ENCODE data around the gene CREG2. TPM values are rescaled to one million over a fixed set of nuclear protein-coding genes. Genes with fewer than 3 reads are reported as not detected.

The CREG2 gene
- polyA plus RNA-seq, 1 donor = 4.3 TPM

DNA sequence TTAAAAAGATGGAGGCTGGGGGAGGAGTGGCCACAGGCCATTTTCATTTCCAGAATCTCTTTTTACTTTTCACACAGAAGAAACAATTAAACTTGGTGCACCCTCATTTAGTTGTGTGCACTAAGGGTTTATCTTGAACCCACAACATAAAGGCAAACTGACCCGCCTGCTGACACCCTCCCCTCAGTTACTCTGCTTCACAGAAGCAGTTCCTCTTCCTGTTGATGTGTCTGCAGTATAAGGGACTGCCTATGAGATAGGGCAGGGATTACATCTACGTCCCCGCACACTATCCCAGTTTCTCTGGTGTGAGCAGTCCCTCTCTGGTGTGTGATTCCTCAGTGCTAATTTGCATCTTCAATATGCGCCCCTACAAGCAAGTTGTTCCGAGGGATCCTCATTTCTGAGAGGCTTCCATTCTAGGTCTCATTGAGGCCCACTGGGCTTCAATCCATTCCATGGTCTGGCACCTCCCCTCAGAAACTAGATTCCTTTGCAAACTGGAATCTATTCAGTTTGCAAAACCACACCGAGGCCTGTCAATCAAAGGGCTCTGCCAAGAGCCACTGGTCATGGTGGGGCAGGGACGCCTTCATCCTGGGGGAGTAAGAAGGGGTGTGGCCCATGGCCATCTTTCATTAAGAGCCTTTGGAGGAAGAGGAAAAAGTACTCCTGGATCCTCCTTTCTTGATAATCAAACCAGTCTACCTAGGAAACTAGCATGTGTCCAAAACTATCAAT lies 12.3 kb downstream of the CREG2 start:
- no peak overlapping the region for H3K27ac ChIP-seq (ENCODE audit: low read length)
- H3K4me1 ChIP-seq (ENCODE audit: control insufficient read depth, insufficient read depth, low read length) = no peaks in the 10 kb centered on the region
- DNase-seq = no peak
- no CpG with 5 or more reads among the region's 7 CpGs for WGBS (ENCODE audit: insufficient coverage, low lambda C conversion rate)
- no peaks in the 10 kb centered on the region for H3K36me3 ChIP-seq (ENCODE audit: control insufficient read depth, insufficient read depth, low read length)
- H3K9me3 ChIP-seq (ENCODE audit: control insufficient read depth, low read depth, low read length) = no peaks in the 10 kb centered on the region
- H3K27me3 ChIP-seq (ENCODE audit: control insufficient read depth, insufficient read depth, low read length) = no peaks in the 10 kb centered on the region
- H3K4me3 ChIP-seq (ENCODE audit: low read length) = no peak overlapping the region

GRCh38 chr2:101372792-101373191 lies 14.5 kb downstream of the CREG2 start:
- no peak overlapping the region for H3K27ac ChIP-seq (ENCODE audit: low read length)
- DNase-seq = no peak
- no peaks in the 10 kb centered on the region for H3K4me1 ChIP-seq (ENCODE audit: control insufficient read depth, insufficient read depth, low read length)
- WGBS (ENCODE audit: insufficient coverage, low lambda C conversion rate) = 29% methylated on average over 1 of the region's 1 CpG
- no peaks in the 10 kb centered on the region for H3K36me3 ChIP-seq (ENCODE audit: control insufficient read depth, insufficient read depth, low read length)
- H3K27me3 ChIP-seq (ENCODE audit: control insufficient read depth, insufficient read depth, low read length) = no peaks in the 10 kb centered on the region
- no peaks in the 10 kb centered on the region for H3K9me3 ChIP-seq (ENCODE audit: control insufficient read depth, low read depth, low read length)
- no peak overlapping the region for H3K4me3 ChIP-seq (ENCODE audit: low read length)

DNA sequence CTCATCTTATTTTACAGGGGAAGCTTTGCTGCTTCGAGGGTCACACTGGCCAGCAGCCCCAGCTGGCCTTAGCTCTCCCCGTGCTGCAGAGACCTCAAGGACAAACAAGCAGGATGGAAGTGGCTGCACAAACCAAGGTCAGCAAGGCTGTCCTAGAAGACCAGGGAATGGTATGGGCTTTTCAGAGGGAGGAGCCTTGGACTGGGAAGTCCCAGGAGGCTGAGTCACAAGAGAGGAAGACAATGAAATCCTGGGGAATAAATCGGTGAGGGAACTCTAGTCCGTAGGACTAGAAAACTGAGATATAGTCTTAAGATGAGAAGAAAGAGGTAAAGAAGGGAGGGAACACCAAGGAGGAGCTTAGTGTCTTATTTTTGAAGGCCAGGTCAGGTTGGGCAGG lies 15.7 kb downstream of the CREG2 start:
- Histone ChIP-seq H3K27me3 (ENCODE audit: control insufficient read depth, insufficient read depth, low read length) (no peaks in the 10 kb centered on the region), H3K4me3 (ENCODE audit: low read length) (no peak overlapping the region), H3K4me1 (ENCODE audit: control insufficient read depth, insufficient read depth, low read length) (no peaks in the 10 kb centered on the region), H3K9me3 (ENCODE audit: control insufficient read depth, low read depth, low read length) (no peaks in the 10 kb centered on the region), H3K36me3 (ENCODE audit: control insufficient read depth, insufficient read depth, low read length) (no peaks in the 10 kb centered on the region), H3K27ac (ENCODE audit: low read length) (no peak overlapping the region)
- DNase-seq = no peak
- WGBS (ENCODE audit: insufficient coverage, low lambda C conversion rate) = 83% methylated on average over 1 of the region's 4 CpGs

- H3K27ac ChIP-seq (ENCODE audit: low read length) = peak overlapping the region; percentile 28
- H3K4me1 ChIP-seq (ENCODE audit: control insufficient read depth, insufficient read depth, low read length) = no peaks in the 10 kb centered on the region
- no peaks in the 10 kb centered on the region for H3K36me3 ChIP-seq (ENCODE audit: control insufficient read depth, insufficient read depth, low read length)
- no peak overlapping the region for H3K4me3 ChIP-seq (ENCODE audit: low read length)
- WGBS (ENCODE audit: insufficient coverage, low lambda C conversion rate) = no CpG with 5 or more reads among the region's 4 CpGs
- H3K9me3 ChIP-seq (ENCODE audit: control insufficient read depth, low read depth, low read length) = no peaks in the 10 kb centered on the region
- DNase-seq = no peak
- H3K27me3 ChIP-seq (ENCODE audit: control insufficient read depth, insufficient read depth, low read length) = no peaks in the 10 kb centered on the region
These were observed 18.2 kb downstream of the CREG2 start for GRCh38 chr2:101369100-101369499.

GRCh38 chr2:101368376-101368775 lies 18.9 kb downstream of the CREG2 start:
- H3K4me3 ChIP-seq (ENCODE audit: low read length) = no peak overlapping the region
- DNase-seq = peak; percentile 60 to 71
- H3K36me3 ChIP-seq (ENCODE audit: control insufficient read depth, insufficient read depth, low read length) = no peaks in the 10 kb centered on the region
- no peaks in the 10 kb centered on the region for H3K4me1 ChIP-seq (ENCODE audit: control insufficient read depth, insufficient read depth, low read length)
- H3K9me3 ChIP-seq (ENCODE audit: control insufficient read depth, low read depth, low read length) = no peaks in the 10 kb centered on the region
- H3K27ac ChIP-seq (ENCODE audit: low read length) = peak overlapping the region; percentile 28
- no peaks in the 10 kb centered on the region for H3K27me3 ChIP-seq (ENCODE audit: control insufficient read depth, insufficient read depth, low read length)
- WGBS (ENCODE audit: insufficient coverage, low lambda C conversion rate) = no CpG with 5 or more reads among the region's 5 CpGs

DNA sequence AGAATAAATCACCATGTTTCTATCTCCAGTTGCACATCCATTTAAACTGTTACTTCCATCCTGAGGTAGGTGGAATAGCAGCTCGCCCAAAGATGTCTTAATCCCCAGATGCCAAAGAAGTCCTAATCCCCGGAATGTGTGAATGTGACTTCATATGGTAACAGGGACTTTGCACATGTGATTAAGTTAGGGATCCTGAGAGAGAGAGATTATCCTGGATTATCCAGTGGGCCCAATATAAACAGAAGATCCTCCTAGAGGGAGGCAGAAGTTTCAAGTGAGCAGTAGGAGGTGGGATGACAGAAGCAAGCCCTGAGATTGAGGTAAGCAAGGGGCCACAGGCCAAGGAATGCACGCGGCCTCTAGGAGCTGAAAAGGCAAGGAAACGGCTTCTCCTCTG lies 19.8 kb downstream of the CREG2 start:
- DNase-seq = no peak
- Histone ChIP-seq H3K4me1 (ENCODE audit: control insufficient read depth, insufficient read depth, low read length) (no peaks in the 10 kb centered on the region), H3K36me3 (ENCODE audit: control insufficient read depth, insufficient read depth, low read length) (no peaks in the 10 kb centered on the region), H3K4me3 (ENCODE audit: low read length) (no peak overlapping the region), H3K27me3 (ENCODE audit: control insufficient read depth, insufficient read depth, low read length) (no peaks in the 10 kb centered on the region), H3K27ac (ENCODE audit: low read length) (no peak overlapping the region), H3K9me3 (ENCODE audit: control insufficient read depth, low read depth, low read length) (no peaks in the 10 kb centered on the region)
- WGBS (ENCODE audit: insufficient coverage, low lambda C conversion rate) = no CpG with 5 or more reads among the region's 5 CpGs

- Histone ChIP-seq H3K9me3 (ENCODE audit: control insufficient read depth, low read depth, low read length) (no peaks in the 10 kb centered on the region), H3K27ac (ENCODE audit: low read length) (no peak overlapping the region), H3K4me1 (ENCODE audit: control insufficient read depth, insufficient read depth, low read length) (peaks cover 12% of the 10 kb centered on the region), H3K36me3 (ENCODE audit: control insufficient read depth, insufficient read depth, low read length) (no peaks in the 10 kb centered on the region), H3K27me3 (ENCODE audit: control insufficient read depth, insufficient read depth, low read length) (no peaks in the 10 kb centered on the region), H3K4me3 (ENCODE audit: low read length) (no peak overlapping the region)
- no peak for DNase-seq
- WGBS (ENCODE audit: insufficient coverage, low lambda C conversion rate) = no CpG with 5 or more reads among the region's 7 CpGs
These were observed 22.4 kb downstream of the CREG2 start for GRCh38 chr2:101364878-101365277.

DNA sequence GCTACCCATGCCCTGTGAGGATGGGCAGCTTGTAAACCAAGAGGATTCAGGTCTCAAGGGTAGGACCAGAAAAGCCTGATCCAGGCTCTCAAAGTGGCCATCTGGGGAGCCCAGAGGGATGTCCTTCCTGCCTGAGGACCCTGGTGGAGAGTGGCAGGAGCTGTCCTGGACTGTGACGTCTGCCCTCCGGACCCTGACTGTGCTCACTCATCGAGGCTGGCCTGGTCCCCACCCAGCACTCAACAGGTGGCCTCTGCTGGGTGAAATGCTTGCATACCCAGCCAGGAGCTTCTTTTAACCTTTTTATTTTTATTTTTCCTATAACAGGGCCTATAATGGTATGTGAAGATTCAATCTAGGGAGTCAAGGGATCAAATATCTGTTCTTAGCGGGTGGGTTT lies 24.5 kb downstream of the CREG2 start:
- no peak overlapping the region for H3K27ac ChIP-seq (ENCODE audit: low read length)
- no peaks in the 10 kb centered on the region for H3K27me3 ChIP-seq (ENCODE audit: control insufficient read depth, insufficient read depth, low read length)
- DNase-seq = no peak
- WGBS (ENCODE audit: insufficient coverage, low lambda C conversion rate) = no CpG with 5 or more reads among the region's 4 CpGs
- H3K4me1 ChIP-seq (ENCODE audit: control insufficient read depth, insufficient read depth, low read length) = peaks cover 21% of the 10 kb centered on the region
- no peak overlapping the region for H3K4me3 ChIP-seq (ENCODE audit: low read length)
- H3K9me3 ChIP-seq (ENCODE audit: control insufficient read depth, low read depth, low read length) = no peaks in the 10 kb centered on the region
- no peaks in the 10 kb centered on the region for H3K36me3 ChIP-seq (ENCODE audit: control insufficient read depth, insufficient read depth, low read length)

DNA sequence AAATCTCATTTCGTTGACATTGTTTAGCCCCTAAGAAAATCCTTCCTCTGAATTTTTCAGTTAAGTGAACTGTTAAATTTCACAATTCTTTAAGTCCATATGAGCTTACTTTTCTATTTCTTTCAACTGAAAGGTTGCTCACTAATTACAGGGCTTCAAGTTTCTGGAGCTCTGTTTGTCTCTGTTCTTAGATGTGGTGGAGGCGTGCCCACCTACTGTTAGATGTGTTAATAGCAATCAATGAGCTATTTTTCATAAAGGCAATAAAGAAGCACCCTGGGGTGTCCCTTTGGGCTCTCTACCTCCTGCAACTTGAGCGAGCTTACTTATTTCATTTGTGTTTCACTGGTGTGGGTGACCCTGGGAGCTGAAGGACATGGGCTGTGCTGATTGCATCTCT lies 25.0 kb downstream of the CREG2 start:
- no peak overlapping the region for H3K27ac ChIP-seq (ENCODE audit: low read length)
- no peak for DNase-seq
- H3K4me1 ChIP-seq (ENCODE audit: control insufficient read depth, insufficient read depth, low read length) = peaks cover 21% of the 10 kb centered on the region
- H3K27me3 ChIP-seq (ENCODE audit: control insufficient read depth, insufficient read depth, low read length) = no peaks in the 10 kb centered on the region
- 100% methylated on average over 1 of the region's 3 CpGs for WGBS (ENCODE audit: insufficient coverage, low lambda C conversion rate)
- H3K9me3 ChIP-seq (ENCODE audit: control insufficient read depth, low read depth, low read length) = no peaks in the 10 kb centered on the region
- no peaks in the 10 kb centered on the region for H3K36me3 ChIP-seq (ENCODE audit: control insufficient read depth, insufficient read depth, low read length)
- H3K4me3 ChIP-seq (ENCODE audit: low read length) = no peak overlapping the region

DNA sequence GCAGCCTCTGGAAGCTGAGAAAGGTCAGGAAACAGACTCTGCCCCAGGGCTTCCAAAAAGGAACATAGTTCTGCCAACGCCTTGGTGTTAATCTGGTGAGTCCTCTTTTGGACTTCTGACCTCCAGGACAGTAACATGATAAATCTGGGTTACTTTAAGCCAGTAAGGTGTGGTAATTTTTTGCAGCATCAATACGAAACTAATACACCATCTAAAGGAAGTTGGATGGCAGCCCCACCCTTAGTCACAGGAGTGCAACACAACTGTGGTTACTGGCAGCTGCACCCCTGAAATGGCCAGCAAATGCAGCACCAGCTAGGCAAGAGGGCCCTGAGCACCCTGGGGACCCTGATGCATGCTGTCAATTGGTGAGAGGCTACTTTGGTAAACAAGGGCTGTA lies 25.8 kb downstream of the CREG2 start:
- peak overlapping the region; percentile 84 for H3K27ac ChIP-seq (ENCODE audit: low read length)
- peaks cover 21% of the 10 kb centered on the region for H3K4me1 ChIP-seq (ENCODE audit: control insufficient read depth, insufficient read depth, low read length)
- no peaks in the 10 kb centered on the region for H3K9me3 ChIP-seq (ENCODE audit: control insufficient read depth, low read depth, low read length)
- no peaks in the 10 kb centered on the region for H3K27me3 ChIP-seq (ENCODE audit: control insufficient read depth, insufficient read depth, low read length)
- DNase-seq = peak in 1 of 2 donors; percentile 51
- no peaks in the 10 kb centered on the region for H3K36me3 ChIP-seq (ENCODE audit: control insufficient read depth, insufficient read depth, low read length)
- no CpG with 5 or more reads among the region's 2 CpGs for WGBS (ENCODE audit: insufficient coverage, low lambda C conversion rate)
- no peak overlapping the region for H3K4me3 ChIP-seq (ENCODE audit: low read length)

DNA sequence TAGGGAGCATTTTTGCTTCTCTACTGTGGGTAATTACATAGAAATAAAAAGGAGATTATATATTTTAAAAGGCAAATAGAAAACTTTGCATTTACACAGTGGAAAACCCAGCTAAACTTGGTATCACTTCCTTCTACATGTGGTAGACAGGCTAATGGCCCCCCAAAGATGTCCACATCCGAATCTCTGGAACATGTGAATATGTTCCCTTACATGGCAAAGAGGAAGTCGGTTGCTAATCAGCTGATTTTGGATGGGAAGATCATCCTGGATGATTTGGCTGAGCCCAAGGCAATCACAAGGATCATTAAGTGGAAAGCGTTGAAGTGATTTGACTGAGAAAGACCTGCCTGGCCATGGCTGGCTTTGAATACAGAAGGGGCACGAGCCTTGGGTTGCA lies 26.2 kb downstream of the CREG2 start:
- peak overlapping the region; percentile 84 for H3K27ac ChIP-seq (ENCODE audit: low read length)
- DNase-seq = no peak

More for the DNA sequence above, 26.2 kb downstream of the CREG2 start:
- Histone ChIP-seq H3K4me3 (ENCODE audit: low read length) (no peak overlapping the region), H3K4me1 (ENCODE audit: control insufficient read depth, insufficient read depth, low read length) (peaks cover 21% of the 10 kb centered on the region), H3K9me3 (ENCODE audit: control insufficient read depth, low read depth, low read length) (no peaks in the 10 kb centered on the region), H3K36me3 (ENCODE audit: control insufficient read depth, insufficient read depth, low read length) (no peaks in the 10 kb centered on the region), H3K27me3 (ENCODE audit: control insufficient read depth, insufficient read depth, low read length) (no peaks in the 10 kb centered on the region)
- WGBS (ENCODE audit: insufficient coverage, low lambda C conversion rate) = no CpG with 5 or more reads among the region's 4 CpGs

Data from large intestine (tissue), 3 donors.